BE2C (cell line): ENCODE data around the gene HAT1.

Source experiments
- DNase-seq: peaks from one replicate; pipeline ENCODE4 v3.0.0-alpha.2; 2020
- H3K27me3 ChIP-seq: fragments of 250-450 bp; sonication (Bioruptor Pico); 2 replicates; pipeline ENCODE4 v1.5.1; 2020; ENCODE audit warnings: mild to moderate bottlenecking
- H3K36me3 ChIP-seq: fragments of 250-450 bp; sonication (Bioruptor Pico); 2 replicates; pipeline ENCODE4 v1.5.1; 2020; ENCODE audit warnings: mild to moderate bottlenecking
- H3K4me1 ChIP-seq: fragments of 250-450 bp; sonication (Bioruptor Pico); 2 replicates; pipeline ENCODE4 v1.5.1; 2020
- H3K4me3 ChIP-seq: 2 replicates; pipeline ENCODE4 v1.5.1; 2011; ENCODE audit warnings: low read depth, low read length
- H3K9me3 ChIP-seq: fragments of 250-450 bp; sonication (Bioruptor Pico); 2 replicates; pipeline ENCODE4 v1.5.1; 2020
- TF ChIP-seq, protein P1 (sequence below): IDR thresholded peaks from 2 replicates; pipeline ENCODE4 v1.5.1; 2012; ENCODE audit warnings: mild to moderate bottlenecking, low read depth, low read length

The HAT1 gene

DNA sequence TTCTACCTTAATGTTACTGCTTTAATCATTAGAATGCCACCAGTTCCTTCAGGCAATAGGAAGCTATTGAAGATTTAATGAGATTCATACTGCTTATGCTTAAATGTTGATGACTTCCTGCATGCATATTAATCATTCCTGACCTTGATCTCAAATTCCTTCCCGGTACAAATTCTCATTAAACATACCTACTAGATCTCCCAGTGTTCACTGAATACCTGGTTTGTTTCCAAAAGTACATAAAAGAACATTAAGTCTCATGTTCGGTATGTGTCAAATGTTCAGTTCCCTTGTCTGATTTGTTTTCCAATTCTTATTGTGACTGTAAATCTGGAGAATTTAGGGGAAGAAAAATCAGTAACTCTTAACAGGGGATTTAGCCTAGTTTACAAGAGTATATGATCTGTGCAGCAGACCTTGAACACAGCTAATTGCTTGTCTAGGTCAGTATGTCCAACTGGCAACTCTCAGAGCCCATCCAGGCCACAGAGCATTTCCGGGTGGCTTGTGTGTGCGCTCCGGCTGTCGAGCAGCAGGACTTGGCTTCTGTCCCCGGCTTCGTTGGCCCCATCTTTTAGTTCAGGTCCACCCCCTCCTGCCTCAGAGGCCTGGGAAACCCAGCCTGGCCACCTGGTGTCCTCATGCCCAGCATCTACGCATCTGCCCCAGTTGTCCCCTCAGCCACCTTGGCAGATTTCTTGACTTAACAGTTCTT is 90.6 kb downstream of the HAT1 start:
- H3K4me3 ChIP-seq = no peak overlapping the region
- no peak for DNase-seq
- no peaks in the 10 kb centered on the region for H3K4me1 ChIP-seq
- no peaks in the 10 kb centered on the region for H3K36me3 ChIP-seq
- TF ChIP-seq, protein P1, sequence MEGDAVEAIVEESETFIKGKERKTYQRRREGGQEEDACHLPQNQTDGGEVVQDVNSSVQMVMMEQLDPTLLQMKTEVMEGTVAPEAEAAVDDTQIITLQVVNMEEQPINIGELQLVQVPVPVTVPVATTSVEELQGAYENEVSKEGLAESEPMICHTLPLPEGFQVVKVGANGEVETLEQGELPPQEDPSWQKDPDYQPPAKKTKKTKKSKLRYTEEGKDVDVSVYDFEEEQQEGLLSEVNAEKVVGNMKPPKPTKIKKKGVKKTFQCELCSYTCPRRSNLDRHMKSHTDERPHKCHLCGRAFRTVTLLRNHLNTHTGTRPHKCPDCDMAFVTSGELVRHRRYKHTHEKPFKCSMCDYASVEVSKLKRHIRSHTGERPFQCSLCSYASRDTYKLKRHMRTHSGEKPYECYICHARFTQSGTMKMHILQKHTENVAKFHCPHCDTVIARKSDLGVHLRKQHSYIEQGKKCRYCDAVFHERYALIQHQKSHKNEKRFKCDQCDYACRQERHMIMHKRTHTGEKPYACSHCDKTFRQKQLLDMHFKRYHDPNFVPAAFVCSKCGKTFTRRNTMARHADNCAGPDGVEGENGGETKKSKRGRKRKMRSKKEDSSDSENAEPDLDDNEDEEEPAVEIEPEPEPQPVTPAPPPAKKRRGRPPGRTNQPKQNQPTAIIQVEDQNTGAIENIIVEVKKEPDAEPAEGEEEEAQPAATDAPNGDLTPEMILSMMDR = no peak
- H3K9me3 ChIP-seq = no peaks in the 10 kb centered on the region
- no peaks in the 10 kb centered on the region for H3K27me3 ChIP-seq

DNA sequence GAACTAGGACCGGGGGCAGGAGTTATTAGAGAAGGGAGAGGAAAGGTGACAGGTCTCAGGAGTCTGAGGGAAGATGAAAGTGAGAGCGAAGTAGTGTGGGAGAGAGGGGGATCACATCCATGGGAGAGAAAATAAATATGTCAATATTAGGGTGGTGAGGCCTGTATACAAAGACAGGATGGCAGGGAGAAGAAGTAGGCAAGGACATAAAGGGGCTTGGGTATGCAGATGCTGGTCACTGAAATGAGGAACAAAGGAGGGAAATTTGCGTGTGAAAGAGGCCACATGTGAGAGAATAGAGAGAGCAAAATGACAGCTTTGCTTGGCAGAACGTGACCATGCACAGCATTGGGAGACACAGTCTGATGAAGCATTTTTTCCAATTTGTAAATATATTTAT is 91.1 kb downstream of the HAT1 start:
- no peak overlapping the region for H3K4me3 ChIP-seq
- TF ChIP-seq, protein P1 = no peak
- H3K36me3 ChIP-seq = no peaks in the 10 kb centered on the region
- DNase-seq = no peak
- no peaks in the 10 kb centered on the region for H3K4me1 ChIP-seq
- no peaks in the 10 kb centered on the region for H3K27me3 ChIP-seq
- H3K9me3 ChIP-seq = no peaks in the 10 kb centered on the region

DNA sequence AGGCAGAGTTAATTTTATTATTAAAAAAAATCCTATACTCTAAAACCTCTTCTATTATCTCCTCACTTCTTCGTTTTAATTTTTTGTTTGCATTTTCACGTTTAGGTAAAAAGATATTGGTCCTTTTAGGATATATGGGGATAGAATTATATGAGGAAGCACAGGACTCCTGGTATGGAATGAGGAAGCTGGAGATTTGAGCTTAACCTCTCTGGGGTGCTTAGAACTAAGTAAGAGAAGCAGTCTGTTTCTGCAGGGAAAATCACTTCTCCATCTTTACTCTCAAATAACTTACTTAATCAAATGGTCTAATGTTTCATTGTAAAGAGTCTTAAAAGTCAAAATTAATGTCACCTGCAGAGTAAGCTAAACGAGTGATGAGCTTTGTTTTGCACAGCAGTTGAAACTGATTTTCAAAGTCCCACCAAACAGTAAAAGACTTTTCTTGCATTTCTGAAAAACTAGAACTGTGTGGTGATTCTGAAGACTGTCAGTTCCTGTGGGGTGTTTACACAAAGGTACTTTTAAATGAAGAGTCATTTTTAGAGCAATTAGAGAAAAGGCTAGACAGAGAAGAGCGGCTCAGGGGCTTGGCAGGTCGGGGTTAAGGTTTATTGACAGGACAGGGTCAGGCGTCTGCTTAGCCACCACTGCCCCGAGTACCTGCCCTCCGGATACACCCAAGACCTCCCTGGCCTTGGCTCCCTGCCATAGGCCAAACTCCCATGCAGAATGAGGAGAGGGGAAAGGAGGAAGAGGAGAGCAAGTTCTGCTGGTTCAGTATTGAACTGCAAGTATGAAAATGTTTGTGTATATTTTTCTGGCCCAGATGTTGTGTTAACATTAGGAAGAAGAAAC is 99.0 kb downstream of the HAT1 start:
- H3K36me3 ChIP-seq = no peaks in the 10 kb centered on the region
- no peak overlapping the region for H3K4me3 ChIP-seq
- H3K27me3 ChIP-seq = no peaks in the 10 kb centered on the region
- TF ChIP-seq, protein P1 = no peak
- H3K4me1 ChIP-seq = no peaks in the 10 kb centered on the region
- no peaks in the 10 kb centered on the region for H3K9me3 ChIP-seq
- DNase-seq = no peak

DNA sequence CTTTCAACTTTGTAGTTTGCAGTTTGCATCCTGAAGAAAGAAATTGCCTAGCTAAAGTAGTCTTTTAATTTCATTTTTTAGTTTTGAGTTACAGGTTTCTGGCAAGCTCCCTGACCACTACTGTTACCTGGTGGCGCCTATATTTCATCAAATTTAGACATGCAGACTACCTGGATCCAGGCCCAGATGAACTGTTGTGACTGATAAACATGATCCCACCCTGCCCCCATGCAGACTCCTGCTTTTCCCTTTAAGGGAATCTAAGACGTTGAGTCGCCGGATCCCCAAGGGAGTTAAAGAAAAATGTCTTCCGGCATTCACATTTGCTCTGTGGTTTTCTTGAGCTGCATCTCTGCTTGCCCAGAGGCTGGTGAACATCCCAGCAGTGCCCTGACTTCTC is 99.7 kb downstream of the HAT1 start:
- Histone ChIP-seq H3K27me3 (no peaks in the 10 kb centered on the region), H3K36me3 (no peaks in the 10 kb centered on the region), H3K4me3 (no peak overlapping the region), H3K4me1 (no peaks in the 10 kb centered on the region), H3K9me3 (no peaks in the 10 kb centered on the region)
- TF ChIP-seq, protein P1 = no peak
- no peak for DNase-seq

DNA sequence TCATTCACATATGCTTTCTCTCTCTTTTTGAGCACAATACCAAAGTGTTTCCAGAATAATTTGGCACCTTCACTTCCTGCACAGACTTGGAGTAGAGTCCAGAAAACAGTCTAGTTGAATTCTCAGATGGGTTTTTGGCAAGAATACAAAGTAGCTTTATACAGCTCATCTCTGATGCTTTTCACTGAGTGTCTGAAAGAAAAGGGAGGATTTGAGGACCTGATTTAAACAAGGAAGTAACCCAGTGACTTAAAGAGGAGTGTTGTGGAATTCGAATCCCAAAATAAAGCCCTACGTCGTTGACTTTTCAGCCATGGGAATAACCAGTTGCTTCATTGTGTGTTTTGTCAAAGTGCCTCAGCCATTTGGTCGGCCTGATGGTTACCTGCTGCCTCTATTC is 109.3 kb downstream of the HAT1 start:
- no peaks in the 10 kb centered on the region for H3K36me3 ChIP-seq
- no peaks in the 10 kb centered on the region for H3K27me3 ChIP-seq
- no peaks in the 10 kb centered on the region for H3K9me3 ChIP-seq
- H3K4me1 ChIP-seq = no peaks in the 10 kb centered on the region
- TF ChIP-seq, protein P1 = no peak
- H3K4me3 ChIP-seq = no peak overlapping the region
- no peak for DNase-seq
